SK-MEL-5 (cell line): ENCODE results near the gene HCN4. TPM values are rescaled to one million over a fixed set of nuclear protein-coding genes. Genes with fewer than 3 reads are reported as not detected.
A peak's percentile ranks its signal among the peaks of the same experiment; 100 is the strongest.

ENCODE experiments used
- DNase-seq: peaks from one replicate; pipeline ENCODE4 v3.0.0-alpha.2; 2016; ENCODE audit warnings: low read depth, low spot score
- in situ Hi-C: cut with HindIII; loops from 2 replicates; pipeline ENCODE4 v1.10.0; 2016; ENCODE audit warnings: low sequenced_read_pairs, high pct_unique_total_duplicates, low pct_unique_long_range_greater_than_20kb
- total RNA-seq: library from RNA; depleted of rRNA; stranded (reverse); fragments of >200 nt; shearing (Covaris generic); gene quantifications from 2 replicates; pipeline ENCODE4 v1.2.3, GENCODE V29; 2014; rRNA removed

The HCN4 gene
- total RNA-seq, 1 experiment from 2014 or later = not detected

GRCh38 chr15:73286311-73286710 lies 82.4 kb downstream of the HCN4 start:
- no peak for DNase-seq
- in situ Hi-C loops = no loop called here

GRCh38 chr15:73284090-73284716 lies 84.6 kb downstream of the HCN4 start:
- in situ Hi-C loops = no loop called here
- peak; percentile 20 for DNase-seq

- in situ Hi-C loops = no loop called here
- no peak for DNase-seq
These were observed 85.3 kb downstream of the HCN4 start for GRCh38 chr15:73283366-73283962.

- DNase-seq = no peak
- in situ Hi-C loops = no loop called here
These were observed 86.0 kb downstream of the HCN4 start for GRCh38 chr15:73282567-73283365.

- DNase-seq = no peak
- in situ Hi-C loops = no loop called here
These were observed 92.9 kb downstream of the HCN4 start for GRCh38 chr15:73275862-73276261.

GRCh38 chr15:73273181-73274002 lies 95.4 kb downstream of the HCN4 start:
- DNase-seq = peak; percentile 76
- in situ Hi-C loops = no loop called here

- in situ Hi-C loops = no loop called here
- no peak for DNase-seq
These were observed 98.2 kb downstream of the HCN4 start for GRCh38 chr15:73270366-73271097.

Other genes starting within 250 kb of the HCN4 start
- not detected in 2 replicates for gene REC114, start 74.2 kb upstream of the HCN4 start, total RNA-seq